DLD1 (cell line): ENCODE data around the gene EGR2.

Experiments
- in situ Hi-C: cut with HindIII; loops from 2 replicates; pipeline ENCODE4 v1.10.0; 2017; ENCODE audit warnings: low sequenced_read_pairs

The EGR2 gene

GRCh38 chr10:62818426-62819011 lies 2.4 kb upstream of the EGR2 start:
- in situ Hi-C loops, result no loop called here

GRCh38 chr10:62817766-62818425 lies 1.7 kb upstream of the EGR2 start:
- in situ Hi-C loops, result no loop called here

- in situ Hi-C loops, result no loop called here
These were observed 1.1 kb upstream of the EGR2 start for GRCh38 chr10:62817121-62817765.

GRCh38 chr10:62816076-62816330 lies 163 bp downstream of the EGR2 start:
- in situ Hi-C loops, result no loop called here

GRCh38 chr10:62815381-62816075 lies 638 bp downstream of the EGR2 start:
- in situ Hi-C loops, result no loop called here

- in situ Hi-C loops, result no loop called here
These were observed 1.3 kb downstream of the EGR2 start for GRCh38 chr10:62814756-62815380.

GRCh38 chr10:62813981-62814380 lies 2.2 kb downstream of the EGR2 start:
- in situ Hi-C loops, result no loop called here

GRCh38 chr10:62813453-62813852 lies 2.7 kb downstream of the EGR2 start:
- in situ Hi-C loops, result no loop called here

GRCh38 chr10:62812672-62813439 lies 3.3 kb downstream of the EGR2 start:
- in situ Hi-C loops, result no loop called here

- in situ Hi-C loops, result no loop called here
These were observed 4.8 kb downstream of the EGR2 start for GRCh38 chr10:62811159-62811875.

- in situ Hi-C loops, result no loop called here
These were observed 5.8 kb downstream of the EGR2 start for GRCh38 chr10:62810156-62810902.

- in situ Hi-C loops, result no loop called here
These were observed 9.9 kb downstream of the EGR2 start for GRCh38 chr10:62806251-62806650.

- in situ Hi-C loops, result no loop called here
These were observed 10.7 kb downstream of the EGR2 start for GRCh38 chr10:62805231-62806099.

GRCh38 chr10:62804356-62805230 lies 11.6 kb downstream of the EGR2 start, which contains the start of gene ADO:
Gene ADO, plus strand, starts transcription at chr10:62804720. Its CDS starts 340 bp downstream, at chr10:62805060.
- in situ Hi-C loops, result no loop called here

GRCh38 chr10:62803724-62804355 lies 12.3 kb downstream of the EGR2 start:
- in situ Hi-C loops, result no loop called here

- in situ Hi-C loops, result no loop called here
These were observed 14.3 kb downstream of the EGR2 start for GRCh38 chr10:62801871-62802270.

GRCh38 chr10:62796896-62797295 lies 19.3 kb downstream of the EGR2 start:
- in situ Hi-C loops, result no loop called here
